Type B pancreatic cell (in vitro differentiated cells): Measurements from ENCODE around the gene TRAPPC3. TPM values are rescaled to one million over a fixed set of nuclear protein-coding genes. Genes with fewer than 3 reads are reported as not detected.
A peak's percentile ranks its signal among the peaks of the same experiment; 100 is the strongest.

Experiments
- DNase-seq: peaks from one replicate; pipeline ENCODE4 v3.0.0; 2021; ENCODE audit warnings: mixed read lengths; ENCODE audit not compliant: unreplicated experiment; ENCODE audit errors: extremely low spot score
- H3K27ac Mint-ChIP-seq: 2 replicates; pipeline ENCODE4 v1.8.0; 2021; ENCODE audit warnings: mild to moderate bottlenecking, mixed read lengths
- H3K27me3 Mint-ChIP-seq: 2 replicates; pipeline ENCODE4 v1.8.0; 2021; ENCODE audit warnings: mixed read lengths
- H3K36me3 Mint-ChIP-seq: 2 replicates; pipeline ENCODE4 v1.8.0; 2021; ENCODE audit warnings: mixed read lengths
- H3K4me1 Mint-ChIP-seq: one replicate; pipeline ENCODE4 v1.8.0; 2021; ENCODE audit warnings: mixed read lengths; ENCODE audit not compliant: unreplicated experiment
- H3K4me3 Mint-ChIP-seq: 2 replicates; pipeline ENCODE4 v1.8.0; 2021; ENCODE audit warnings: mild to moderate bottlenecking, mixed read lengths
- H3K9me3 Mint-ChIP-seq: 2 replicates; pipeline ENCODE4 v1.8.0; 2021; ENCODE audit warnings: mixed read lengths
- CTCF ChIP-seq: fragments of 200-600 bp; sonication (generic); conservative IDR thresholded peaks from 2 replicates; pipeline ENCODE4 v1.5.0; 2021; ENCODE audit warnings: antibody characterized with exemption, mild to moderate bottlenecking
- total RNA-seq: library from RNA; stranded (reverse); gene quantifications from 2 replicates; pipeline ENCODE4 v1.2.1, GENCODE V29; 2021; ENCODE audit warnings: low replicate concordance

Gene TRAPPC3
- total RNA-seq, 1 donor from 2014 or later: 63.4 TPM

- peak; percentile 92 for DNase-seq
- Mint-ChIP-seq H3K36me3 (peaks cover 5% of the 10 kb centered on the region), H3K4me1 (peaks cover 10% of the 10 kb centered on the region), H3K27me3 (no peaks in the 10 kb centered on the region), H3K9me3 (no peaks in the 10 kb centered on the region), H3K4me3 (peak within 1 kb of the TSS; percentile 94), H3K27ac (peak within 1 kb of the TSS; percentile 93)
- peak; percentile 99 for TF ChIP-seq CTCF
These were observed 60.5 kb downstream of the TRAPPC3 start, which contains the start of gene ADPRS for GRCh38 chr1:36088577-36089392. ADPRS (plus strand) TSS chr1:36088892; CDS start chr1:36088905, 13 bp downstream.

GRCh38 chr1:36088265-36088576, 61.1 kb downstream of the TRAPPC3 start:
- no peak for TF ChIP-seq CTCF
- Mint-ChIP-seq H3K27ac (no peak overlapping the region), H3K27me3 (no peaks in the 10 kb centered on the region), H3K4me1 (peaks cover 10% of the 10 kb centered on the region), H3K4me3 (peak overlapping the region; percentile 94), H3K36me3 (peaks cover 5% of the 10 kb centered on the region), H3K9me3 (no peaks in the 10 kb centered on the region)
- DNase-seq: no peak

GRCh38 chr1:36087233-36088123, 61.8 kb downstream of the TRAPPC3 start:
- Mint-ChIP-seq H3K9me3 (no peaks in the 10 kb centered on the region), H3K27ac (peak overlapping the region; percentile 64), H3K36me3 (peaks cover 5% of the 10 kb centered on the region), H3K4me3 (peak overlapping the region; percentile 94), H3K27me3 (peaks cover 2% of the 10 kb centered on the region), H3K4me1 (peaks cover 10% of the 10 kb centered on the region)
- DNase-seq: peak; percentile 67
- no peak for TF ChIP-seq CTCF

Other genes with a start within 250 kb of the TRAPPC3 start
- gene AGO3, start 218.4 kb downstream of the TRAPPC3 start, total RNA-seq: 20.1 and 30.6 TPM in 2 replicates
- gene TEKT2, start 65.4 kb downstream of the TRAPPC3 start, total RNA-seq: 2.1 and 9.6 TPM in 2 replicates
- gene ADPRS, start 60.6 kb downstream of the TRAPPC3 start, total RNA-seq: 29.5 and 31.9 TPM in 2 replicates
- 0.14 and 2.5 TPM in 2 replicates for gene COL8A2, start 24.3 kb downstream of the TRAPPC3 start, total RNA-seq
- 94.5 and 112 TPM in 2 replicates for gene MAP7D1, start 6.7 kb upstream of the TRAPPC3 start, total RNA-seq
- gene THRAP3, start 75.0 kb upstream of the TRAPPC3 start, total RNA-seq: 122 and 135 TPM in 2 replicates
- 15.7 and 32.5 TPM in 2 replicates for gene SH3D21, start 156.9 kb upstream of the TRAPPC3 start, total RNA-seq
- 23.3 and 39.5 TPM in 2 replicates for gene EVA1B, start 174.2 kb upstream of the TRAPPC3 start, total RNA-seq
- 58.5 and 59.5 TPM in 2 replicates for gene STK40, start 236.4 kb upstream of the TRAPPC3 start, total RNA-seq
- gene LSM10, start 248.4 kb upstream of the TRAPPC3 start, total RNA-seq: 32.3 and 36.4 TPM in 2 replicates